ENCODE results near the gene PDE7B.

Gene PDE7B

GRCh38 chr6:135936606-135937005 is 85.1 kb downstream of the PDE7B start:
- DNase-seq (ENCODE audit: low spot score) = no peak

GRCh38 chr6:135937106-135937505 is 85.6 kb downstream of the PDE7B start:
- DNase-seq (ENCODE audit: low spot score) = no peak

GRCh38 chr6:135938576-135939207 is 87.2 kb downstream of the PDE7B start:
- DNase-seq (ENCODE audit: low spot score) = no peak

GRCh38 chr6:135939208-135939591 is 87.7 kb downstream of the PDE7B start:
- no peak for DNase-seq (ENCODE audit: low spot score)

GRCh38 chr6:135940616-135941167 is 89.2 kb downstream of the PDE7B start:
- DNase-seq (ENCODE audit: low spot score) = no peak

- no peak for DNase-seq (ENCODE audit: low spot score)
Observed at GRCh38 chr6:135941275-135942025, 89.9 kb downstream of the PDE7B start.

- DNase-seq (ENCODE audit: low spot score) = no peak
Observed at GRCh38 chr6:135944120-135944519, 92.6 kb downstream of the PDE7B start.

- no peak for DNase-seq (ENCODE audit: low spot score)
Observed at GRCh38 chr6:135946674-135947073, 95.2 kb downstream of the PDE7B start.

- DNase-seq (ENCODE audit: low spot score) = no peak
Observed at GRCh38 chr6:135950669-135951068, 99.2 kb downstream of the PDE7B start.

GRCh38 chr6:135951169-135951568 is 99.7 kb downstream of the PDE7B start:
- no peak for DNase-seq (ENCODE audit: low spot score)

- DNase-seq (ENCODE audit: low spot score) = no peak
Observed at GRCh38 chr6:135953818-135954217, 102.3 kb downstream of the PDE7B start.

GRCh38 chr6:135955099-135955498 is 103.6 kb downstream of the PDE7B start:
- no peak for DNase-seq (ENCODE audit: low spot score)

GRCh38 chr6:135962731-135963130 is 111.2 kb downstream of the PDE7B start:
- no peak for DNase-seq (ENCODE audit: low spot score)

GRCh38 chr6:135970750-135971149 is 119.2 kb downstream of the PDE7B start:
- no peak for DNase-seq (ENCODE audit: low spot score)

GRCh38 chr6:135971351-135971750 is 119.8 kb downstream of the PDE7B start:
- DNase-seq (ENCODE audit: low spot score) = no peak

- DNase-seq (ENCODE audit: low spot score) = no peak
Observed at GRCh38 chr6:135972150-135972549, 120.6 kb downstream of the PDE7B start.

GRCh38 chr6:135972586-135972985 is 121.1 kb downstream of the PDE7B start:
- DNase-seq (ENCODE audit: low spot score) = no peak

GRCh38 chr6:135974426-135974825 is 122.9 kb downstream of the PDE7B start:
- no peak for DNase-seq (ENCODE audit: low spot score)

- no peak for DNase-seq (ENCODE audit: low spot score)
Observed at GRCh38 chr6:135976585-135976984, 125.1 kb downstream of the PDE7B start.

GRCh38 chr6:135983093-135983492 is 131.6 kb downstream of the PDE7B start:
- no peak for DNase-seq (ENCODE audit: low spot score)

GRCh38 chr6:135983718-135984343 is 132.3 kb downstream of the PDE7B start:
- DNase-seq (ENCODE audit: low spot score) = no peak

- DNase-seq (ENCODE audit: low spot score) = no peak
Observed at GRCh38 chr6:135985471-135985870, 134.0 kb downstream of the PDE7B start.

- no peak for DNase-seq (ENCODE audit: low spot score)
Observed at GRCh38 chr6:135987226-135987625, 135.7 kb downstream of the PDE7B start.

All from SW480 (cell line).